HCT116 (cell line): ENCODE results near the gene C16orf78. TPM values are rescaled to one million over a fixed set of nuclear protein-coding genes. Genes with fewer than 3 reads are reported as not detected.

ENCODE experiments used
- ATAC-seq: fragments of 200-7000 bp; cut with Tn5 transposase; 2 replicates; pipeline ENCODE4 v1.9.1; 2020; ENCODE audit warnings: mild to moderate bottlenecking, moderate library complexity
- BruUV-seq: library from RNA; stranded (reverse); fragments of 400-500 nt; replicated peaks from 2 replicates; lab custom pipeline; 2021; lab: Mats Ljungman, UMichigan
- CTCF ChIA-PET: fragments of 300-600 bp; sonication (Branson Sonifier 250); formaldehyde crosslinking; loops from one replicate; lab custom pipeline; 2021; ENCODE audit warnings: antibody characterized with exemption; lab: Charles Lee
- POLR2A ChIA-PET: fragments of 300-600, 350-600 bp; sonication (Branson Sonifier 250); formaldehyde crosslinking; loops from one replicate; lab custom pipeline; 2021; ENCODE audit warnings: antibody characterized with exemption; lab: Charles Lee
- RAD21 ChIA-PET, 2 experiments: fragments of 300-600 bp; sonication (Branson Sonifier 250); formaldehyde crosslinking; loops; one replicate each; lab custom pipeline; 2023; ENCODE audit warnings: low total read pairs in 2 of 2; ENCODE audit not compliant: uncharacterized antibody in 2 of 2, unreplicated experiment in 2 of 2, low non-redundant PET in 1 of 2; lab: Charles Lee
- DNase-seq: peaks from one replicate; pipeline ENCODE4 v3.0.0-alpha.2; 2010; ENCODE audit warnings: low read depth, low spot score
- H2AFZ ChIP-seq: fragments of 200-600 bp; shearing (Covaris generic), sonication (generic); 2 replicates; pipeline ENCODE4 v1.6.1; 2017; ENCODE audit warnings: low read depth, mixed run types, mixed read lengths, antibody characterized with exemption, low read length; ENCODE audit not compliant: poor library complexity, severe bottlenecking
- H3K27ac ChIP-seq: 2 replicates; pipeline ENCODE4 v1.5.1; 2012; ENCODE audit warnings: low read depth, low read length
- H3K27me3 ChIP-seq: fragments of 200-600 bp; sonication (generic); 2 replicates; pipeline ENCODE4 v1.6.1; 2016; ENCODE audit warnings: mixed run types, low read length, mixed read lengths; ENCODE audit not compliant: insufficient read depth
- H3K36me3 ChIP-seq, 2 experiments: fragments of 200-500 bp in 1 of 2; fragments of 200-600 bp in 1 of 2; sonication (Bioruptor generic) in 1 of 2; sonication (generic) in 1 of 2; 2 replicates each; pipeline versions ENCODE4 v1.5.1 to v1.6.1; 2014 to 2016; ENCODE audit warnings: low read length in 2 of 2, inconsistent platforms in 1 of 2, mixed read lengths in 1 of 2, mixed run types in 1 of 2; ENCODE audit not compliant: insufficient read depth in 2 of 2, control insufficient read depth in 1 of 2
- H3K4me1 ChIP-seq, 2 experiments: fragments of 200-600 bp in 1 of 2; sonication (generic) in 1 of 2; 2 replicates each; pipeline versions ENCODE4 v1.5.1 to v1.6.1; 2012 to 2017; ENCODE audit warnings: low read length in 2 of 2, inconsistent platforms in 1 of 2, mild to moderate bottlenecking in 1 of 2, mixed read lengths in 1 of 2, mixed run types in 1 of 2, moderate library complexity in 1 of 2; ENCODE audit not compliant: insufficient read depth in 2 of 2, control insufficient read depth in 1 of 2
- H3K4me2 ChIP-seq: fragments of 200-600 bp; sonication (generic); 2 replicates; pipeline ENCODE4 v1.6.1; 2017; ENCODE audit warnings: mixed run types, low read length, mixed read lengths
- H3K4me3 ChIP-seq, 2 experiments: fragments of 200-600 bp in 1 of 2; sonication (generic) in 1 of 2; replicated peaks in 1 of 2; 2 replicates each; pipeline ENCODE4 v1.5.1; 2011 to 2016; ENCODE audit warnings: low read length in 2 of 2, control low read depth in 1 of 2, low read depth in 1 of 2, mild to moderate bottlenecking in 1 of 2, mixed read lengths in 1 of 2, mixed run types in 1 of 2
- H3K79me2 ChIP-seq: fragments of 200-600 bp; sonication (generic); 2 replicates; pipeline ENCODE4 v1.6.1; 2017; ENCODE audit warnings: mild to moderate bottlenecking, mixed run types, low read length, moderate library complexity, mixed read lengths; ENCODE audit not compliant: insufficient read depth
- H3K9ac ChIP-seq: fragments of 200-600 bp; sonication (generic); 2 replicates; pipeline ENCODE4 v1.6.1; 2016; ENCODE audit warnings: low read length, mixed read lengths
- H3K9me2 ChIP-seq: fragments of 200-600 bp; sonication (generic), shearing (Covaris generic); 2 replicates; pipeline ENCODE4 v1.6.1; 2017; ENCODE audit warnings: mixed run types, mild to moderate bottlenecking, moderate library complexity; ENCODE audit not compliant: insufficient read depth
- H3K9me3 ChIP-seq, 2 experiments: fragments of 200-500 bp in 1 of 2; fragments of 200-600 bp in 1 of 2; sonication (Bioruptor generic) in 1 of 2; sonication (generic) in 1 of 2; 2 replicates each; pipeline ENCODE4 v1.6.1; 2014 to 2017; ENCODE audit warnings: low read length in 2 of 2, mixed read lengths in 2 of 2, inconsistent platforms in 1 of 2, low read depth in 1 of 2, mild to moderate bottlenecking in 1 of 2, mixed run types in 1 of 2, moderate library complexity in 1 of 2; ENCODE audit not compliant: control insufficient read depth in 1 of 2, insufficient read depth in 1 of 2
- H4K20me1 ChIP-seq: fragments of 200-600 bp; sonication (generic), shearing (Covaris generic); 2 replicates; pipeline ENCODE4 v1.6.1; 2017; ENCODE audit warnings: mixed run types, mild to moderate bottlenecking, moderate library complexity; ENCODE audit not compliant: insufficient read depth
- CBX3 ChIP-seq: IDR thresholded peaks from 2 replicates; pipeline ENCODE4 v1.6.1; 2012; ENCODE audit warnings: low read depth
- CEBPB ChIP-seq: IDR thresholded peaks from 2 replicates; pipeline ENCODE4 v1.6.1; 2012; ENCODE audit warnings: low read depth
- EGR1 ChIP-seq: IDR thresholded peaks from 2 replicates; pipeline ENCODE4 v1.6.1; 2012; ENCODE audit warnings: low read depth
- ELF1 ChIP-seq: IDR thresholded peaks from 2 replicates; pipeline ENCODE4 v1.6.1; 2012; ENCODE audit warnings: low read depth, borderline replicate concordance
- EZH2 ChIP-seq: fragments of 200-600 bp; sonication (generic); IDR thresholded peaks from 2 replicates; pipeline ENCODE4 v1.6.1; 2017; ENCODE audit warnings: antibody characterized with exemption, mixed run types
- EZH2phosphoT487 ChIP-seq: fragments of 200-600 bp; IDR thresholded peaks from 2 replicates; pipeline ENCODE4 v1.6.1; 2018; ENCODE audit warnings: antibody characterized with exemption, borderline replicate concordance
- FOSL1 ChIP-seq: IDR thresholded peaks from 2 replicates; pipeline ENCODE4 v1.6.1; 2012; ENCODE audit warnings: low read depth
- JUND ChIP-seq: IDR thresholded peaks from 2 replicates; pipeline ENCODE4 v1.6.1; 2012
- POLR2A ChIP-seq: IDR thresholded peaks from 2 replicates; pipeline ENCODE4 v1.7.0; 2011; ENCODE audit warnings: borderline replicate concordance; ENCODE audit not compliant: insufficient read depth, insufficient read length; ENCODE audit errors: extremely low read depth
- POLR2AphosphoS5 ChIP-seq: IDR thresholded peaks from 2 replicates; pipeline ENCODE4 v1.6.1; 2011; ENCODE audit warnings: mild to moderate bottlenecking, low read depth, low read length, moderate library complexity
- RAD21 ChIP-seq: IDR thresholded peaks from 2 replicates; pipeline ENCODE4 v1.6.1; 2012; ENCODE audit warnings: low read depth, mild to moderate bottlenecking
- SIN3A ChIP-seq: IDR thresholded peaks from 2 replicates; pipeline ENCODE4 v1.6.1; 2012; ENCODE audit warnings: low read depth
- SP1 ChIP-seq: IDR thresholded peaks from 2 replicates; pipeline ENCODE4 v1.6.1; 2012; ENCODE audit warnings: low read depth
- TCF7L2 ChIP-seq: IDR thresholded peaks from 2 replicates; pipeline ENCODE4 v1.7.0; 2011; ENCODE audit warnings: borderline replicate concordance, inconsistent platforms; ENCODE audit not compliant: insufficient read depth, insufficient read length; ENCODE audit errors: extremely low read depth
- YY1 ChIP-seq: IDR thresholded peaks from 2 replicates; pipeline ENCODE4 v1.6.1; 2011; ENCODE audit warnings: low read length, low read depth, moderate library complexity, mild to moderate bottlenecking; ENCODE audit not compliant: insufficient replicate concordance; ENCODE audit errors: extremely low read depth
- ZFX ChIP-seq: fragments of 450-650 bp; IDR thresholded peaks from 2 replicates; pipeline ENCODE4 v1.6.1; 2017
- ZNF274 ChIP-seq: fragments of 200-500 bp; sonication (Bioruptor generic); IDR thresholded peaks from 2 replicates; pipeline ENCODE4 v1.6.1; 2014; ENCODE audit warnings: mild to moderate bottlenecking, low read depth, low read length, inconsistent platforms
- intact Hi-C: fragments of 100-400 bp; cut with micrococcal nuclease; formaldehyde crosslinking; loops from 2 replicates; pipeline ENCODE4 v1.10.0; 2022
- total RNA-seq: library from RNA; stranded (reverse); gene quantifications from one replicate; pipeline ENCODE4 v1.2.1, GENCODE V29; 2021; ENCODE audit not compliant: unreplicated experiment
- TF ChIP-seq, protein P1 (sequence below): IDR thresholded peaks from 2 replicates; pipeline ENCODE4 v1.6.1; 2012; ENCODE audit warnings: low read depth
- TF ChIP-seq, protein P2 (sequence below), 3 experiments: fragments of 200-600 bp in 1 of 3; sonication (generic) in 1 of 3; IDR thresholded peaks in 2 of 3; conservative IDR thresholded peaks in 1 of 3; 2 replicates each; pipeline ENCODE4 v1.5.1; 2012 to 2017; ENCODE audit warnings: low read depth in 2 of 3, low read length in 2 of 3, antibody characterized with exemption in 1 of 3, borderline replicate concordance in 1 of 3, control low read depth in 1 of 3, mild to moderate bottlenecking in 1 of 3, mixed read lengths in 1 of 3, mixed run types in 1 of 3, moderate library complexity in 1 of 3; ENCODE audit not compliant: insufficient read depth in 1 of 3

C16orf78 gene
- total RNA-seq, 1 experiment from 2014 or later, result not detected

DNA sequence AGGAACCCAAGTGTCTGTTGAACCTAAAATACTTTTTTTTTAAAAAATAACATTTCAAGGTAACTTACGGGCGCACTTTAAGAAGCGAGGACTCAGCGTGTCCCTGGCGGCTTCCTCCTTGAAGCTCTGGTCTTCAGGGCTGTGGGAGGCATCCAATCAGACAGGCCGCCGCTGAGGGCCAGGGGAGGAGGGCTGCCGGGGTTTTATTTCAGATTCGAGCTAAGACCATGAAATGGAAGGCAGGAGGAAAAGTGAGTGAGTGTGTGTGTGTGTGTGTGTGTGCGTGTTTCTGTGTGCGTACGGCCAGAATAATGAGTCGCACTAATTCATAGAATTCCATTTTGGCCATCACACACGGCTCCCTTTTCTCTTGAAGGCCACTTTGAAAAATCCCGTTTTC lies 41.1 kb downstream of the C16orf78 start:
- H3K9me2 ChIP-seq, result no peaks in the 10 kb centered on the region
- H3K4me1 ChIP-seq, result no peaks in the 10 kb centered on the region
- POLR2A ChIA-PET, result no interaction called here
- H3K9ac ChIP-seq, result no peak overlapping the region
- H3K4me2 ChIP-seq, result no peak overlapping the region
- H3K27ac ChIP-seq, result no peak overlapping the region
- TF ChIP-seq POLR2AphosphoS5, result no peak
- no peak for TF ChIP-seq EZH2phosphoT487
- no peak for TF ChIP-seq SP1
- no peak for TF ChIP-seq CBX3
- TF ChIP-seq, protein P1, sequence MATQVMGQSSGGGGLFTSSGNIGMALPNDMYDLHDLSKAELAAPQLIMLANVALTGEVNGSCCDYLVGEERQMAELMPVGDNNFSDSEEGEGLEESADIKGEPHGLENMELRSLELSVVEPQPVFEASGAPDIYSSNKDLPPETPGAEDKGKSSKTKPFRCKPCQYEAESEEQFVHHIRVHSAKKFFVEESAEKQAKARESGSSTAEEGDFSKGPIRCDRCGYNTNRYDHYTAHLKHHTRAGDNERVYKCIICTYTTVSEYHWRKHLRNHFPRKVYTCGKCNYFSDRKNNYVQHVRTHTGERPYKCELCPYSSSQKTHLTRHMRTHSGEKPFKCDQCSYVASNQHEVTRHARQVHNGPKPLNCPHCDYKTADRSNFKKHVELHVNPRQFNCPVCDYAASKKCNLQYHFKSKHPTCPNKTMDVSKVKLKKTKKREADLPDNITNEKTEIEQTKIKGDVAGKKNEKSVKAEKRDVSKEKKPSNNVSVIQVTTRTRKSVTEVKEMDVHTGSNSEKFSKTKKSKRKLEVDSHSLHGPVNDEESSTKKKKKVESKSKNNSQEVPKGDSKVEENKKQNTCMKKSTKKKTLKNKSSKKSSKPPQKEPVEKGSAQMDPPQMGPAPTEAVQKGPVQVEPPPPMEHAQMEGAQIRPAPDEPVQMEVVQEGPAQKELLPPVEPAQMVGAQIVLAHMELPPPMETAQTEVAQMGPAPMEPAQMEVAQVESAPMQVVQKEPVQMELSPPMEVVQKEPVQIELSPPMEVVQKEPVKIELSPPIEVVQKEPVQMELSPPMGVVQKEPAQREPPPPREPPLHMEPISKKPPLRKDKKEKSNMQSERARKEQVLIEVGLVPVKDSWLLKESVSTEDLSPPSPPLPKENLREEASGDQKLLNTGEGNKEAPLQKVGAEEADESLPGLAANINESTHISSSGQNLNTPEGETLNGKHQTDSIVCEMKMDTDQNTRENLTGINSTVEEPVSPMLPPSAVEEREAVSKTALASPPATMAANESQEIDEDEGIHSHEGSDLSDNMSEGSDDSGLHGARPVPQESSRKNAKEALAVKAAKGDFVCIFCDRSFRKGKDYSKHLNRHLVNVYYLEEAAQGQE, result no peak
- TF ChIP-seq SIN3A, result no peak
- H4K20me1 ChIP-seq, result no peaks in the 10 kb centered on the region
- CTCF ChIA-PET, result no interaction called here
- ATAC-seq, result no peak
- no peaks in the 10 kb centered on the region for H3K36me3 ChIP-seq
- RAD21 ChIA-PET, result no interaction called here
- DNase-seq, result no peak
- no TSS peak for BruUV-seq
- H2AFZ ChIP-seq, result no peak overlapping the region
- peaks cover 19% of the 10 kb centered on the region; the same call in 1 of the 2 replicates for H3K27me3 ChIP-seq
- no peaks in the 10 kb centered on the region for H3K79me2 ChIP-seq
- H3K9me3 ChIP-seq, result no peaks in the 10 kb centered on the region
- intact Hi-C loops, result loop anchor here (5.0 kb wide), 1 partner anchor 508 kb away; no protein-coding TSS in a partner anchor
- H3K4me3 ChIP-seq, result no peak overlapping the region

DNA sequence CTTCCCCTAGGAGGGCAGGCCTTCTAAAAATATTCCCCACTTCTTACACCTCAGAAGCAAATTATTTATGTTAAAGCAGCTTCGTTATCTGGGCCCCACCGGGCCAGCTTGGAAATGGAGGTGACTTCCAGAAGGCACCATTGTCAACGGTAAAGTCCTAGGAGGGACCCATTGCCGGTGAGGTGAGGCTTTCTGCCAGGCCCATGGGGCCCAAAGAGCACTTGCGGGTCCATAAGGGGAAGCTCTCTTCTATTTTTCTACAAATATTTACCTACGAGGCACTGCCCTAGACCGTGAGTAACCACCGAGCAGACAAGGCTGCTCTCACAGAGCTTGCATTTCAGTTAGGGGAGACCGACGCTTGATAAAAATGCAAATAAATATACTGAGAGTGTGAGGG lies 41.5 kb downstream of the C16orf78 start:
- no peak for ATAC-seq
- no peaks in the 10 kb centered on the region for H3K79me2 ChIP-seq
- no peak for DNase-seq
- no peak overlapping the region for H3K4me3 ChIP-seq
- H3K4me1 ChIP-seq, result no peaks in the 10 kb centered on the region
- H3K4me2 ChIP-seq, result no peak overlapping the region
- H3K27ac ChIP-seq, result no peak overlapping the region
- no peaks in the 10 kb centered on the region for H3K9me2 ChIP-seq
- H3K27me3 ChIP-seq, result peaks cover 19% of the 10 kb centered on the region; the same call in 1 of the 2 replicates
- ChIA-PET CTCF (no interaction called here), RAD21 (no interaction called here), POLR2A (no interaction called here)
- no peaks in the 10 kb centered on the region for H3K36me3 ChIP-seq
- intact Hi-C loops, result no loop called here
- no TSS peak for BruUV-seq
- H4K20me1 ChIP-seq, result no peaks in the 10 kb centered on the region
- H3K9me3 ChIP-seq, result no peaks in the 10 kb centered on the region
- no peak overlapping the region for H3K9ac ChIP-seq
- no peak overlapping the region for H2AFZ ChIP-seq
- TF ChIP-seq ZFX (no peak), ELF1 (no peak), JUND (no peak), CEBPB (no peak), FOSL1 (no peak), EGR1 (no peak), ZNF274 (no peak), RAD21 (no peak), POLR2A (no peak), POLR2AphosphoS5 (no peak), YY1 (no peak), TCF7L2 (no peak), EZH2 (no peak), CBX3 (no peak)
- TF ChIP-seq, protein P2, sequence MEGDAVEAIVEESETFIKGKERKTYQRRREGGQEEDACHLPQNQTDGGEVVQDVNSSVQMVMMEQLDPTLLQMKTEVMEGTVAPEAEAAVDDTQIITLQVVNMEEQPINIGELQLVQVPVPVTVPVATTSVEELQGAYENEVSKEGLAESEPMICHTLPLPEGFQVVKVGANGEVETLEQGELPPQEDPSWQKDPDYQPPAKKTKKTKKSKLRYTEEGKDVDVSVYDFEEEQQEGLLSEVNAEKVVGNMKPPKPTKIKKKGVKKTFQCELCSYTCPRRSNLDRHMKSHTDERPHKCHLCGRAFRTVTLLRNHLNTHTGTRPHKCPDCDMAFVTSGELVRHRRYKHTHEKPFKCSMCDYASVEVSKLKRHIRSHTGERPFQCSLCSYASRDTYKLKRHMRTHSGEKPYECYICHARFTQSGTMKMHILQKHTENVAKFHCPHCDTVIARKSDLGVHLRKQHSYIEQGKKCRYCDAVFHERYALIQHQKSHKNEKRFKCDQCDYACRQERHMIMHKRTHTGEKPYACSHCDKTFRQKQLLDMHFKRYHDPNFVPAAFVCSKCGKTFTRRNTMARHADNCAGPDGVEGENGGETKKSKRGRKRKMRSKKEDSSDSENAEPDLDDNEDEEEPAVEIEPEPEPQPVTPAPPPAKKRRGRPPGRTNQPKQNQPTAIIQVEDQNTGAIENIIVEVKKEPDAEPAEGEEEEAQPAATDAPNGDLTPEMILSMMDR (IDR thresholded peaks at IDR 0.05 in 2 of 3, conservative IDR thresholded peaks at IDR 0.05 in 1 of 3; ENCODE audit: borderline replicate concordance in 1 of 3, insufficient read depth in 1 of 3, low read depth in 2 of 3, low read length in 2 of 3), result no peak
